ENCODE data around the gene COL10A1.

DNA sequence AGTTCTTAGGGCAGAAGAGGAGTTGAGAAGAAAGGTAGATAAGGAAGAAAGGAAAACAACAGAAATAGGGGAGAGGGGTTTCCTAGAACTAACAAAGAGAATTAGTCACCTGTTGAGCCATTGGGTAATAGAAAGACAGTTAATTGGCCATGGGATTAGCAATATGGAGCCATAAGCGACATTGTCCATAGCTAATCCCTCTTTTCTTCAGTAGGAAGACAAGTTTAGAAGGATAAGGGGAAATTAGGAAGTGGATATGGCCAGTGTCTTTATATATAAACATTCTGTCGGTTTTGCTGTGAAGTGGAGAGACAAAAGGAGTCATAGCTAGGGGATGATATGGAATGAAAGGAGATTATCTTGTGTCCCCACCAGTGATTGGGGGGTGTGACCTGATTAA, 43.9 kb upstream of the COL10A1 start:
- TF ChIP-seq, protein P1, sequence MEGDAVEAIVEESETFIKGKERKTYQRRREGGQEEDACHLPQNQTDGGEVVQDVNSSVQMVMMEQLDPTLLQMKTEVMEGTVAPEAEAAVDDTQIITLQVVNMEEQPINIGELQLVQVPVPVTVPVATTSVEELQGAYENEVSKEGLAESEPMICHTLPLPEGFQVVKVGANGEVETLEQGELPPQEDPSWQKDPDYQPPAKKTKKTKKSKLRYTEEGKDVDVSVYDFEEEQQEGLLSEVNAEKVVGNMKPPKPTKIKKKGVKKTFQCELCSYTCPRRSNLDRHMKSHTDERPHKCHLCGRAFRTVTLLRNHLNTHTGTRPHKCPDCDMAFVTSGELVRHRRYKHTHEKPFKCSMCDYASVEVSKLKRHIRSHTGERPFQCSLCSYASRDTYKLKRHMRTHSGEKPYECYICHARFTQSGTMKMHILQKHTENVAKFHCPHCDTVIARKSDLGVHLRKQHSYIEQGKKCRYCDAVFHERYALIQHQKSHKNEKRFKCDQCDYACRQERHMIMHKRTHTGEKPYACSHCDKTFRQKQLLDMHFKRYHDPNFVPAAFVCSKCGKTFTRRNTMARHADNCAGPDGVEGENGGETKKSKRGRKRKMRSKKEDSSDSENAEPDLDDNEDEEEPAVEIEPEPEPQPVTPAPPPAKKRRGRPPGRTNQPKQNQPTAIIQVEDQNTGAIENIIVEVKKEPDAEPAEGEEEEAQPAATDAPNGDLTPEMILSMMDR (IDR thresholded peaks at IDR 0.05): no peak
- no peak for TF ChIP-seq POLR2A (IDR thresholded peaks at IDR 0.05)
- TF ChIP-seq EP300 (IDR thresholded peaks at IDR 0.05): no peak
